Measurements from ENCODE around the gene MYRFL. TPM values are rescaled to one million over a fixed set of nuclear protein-coding genes. Genes with fewer than 3 reads are reported as not detected.
A peak's percentile ranks its signal among the peaks of the same experiment; 100 is the strongest.

The MYRFL gene
- total RNA-seq, 2 donors from 2014 or later: 0.37 to 0.45 TPM

- no peak for DNase-seq
- Histone ChIP-seq H3K4me3 (no peak overlapping the region), H3K27me3 (no peaks in the 10 kb centered on the region), H3K9ac (ENCODE audit: low read depth in 2 of 2, low read length in 2 of 2) (no peak overlapping the region), H3K4me1 (no peaks in the 10 kb centered on the region), H3K36me3 (no peaks in the 10 kb centered on the region), H3K9me3 (no peaks in the 10 kb centered on the region), H3K27ac (no peak overlapping the region)
- intact Hi-C loops (cut with DNase I): loop anchor here (10.0 kb wide), 2 partner anchors 107 to 247 kb away; partner anchors contain the start of gene CNOT2
- TF ChIP-seq CTCF (IDR thresholded peaks at IDR 0.05): no peak
Observed at GRCh38 chr12:69998011-69998410, 173.0 kb downstream of the MYRFL start.

- H3K4me1 ChIP-seq: no peaks in the 10 kb centered on the region
- no peak overlapping the region for H3K4me3 ChIP-seq
- intact Hi-C loops (cut with DNase I): loop anchor here (10.0 kb wide), 2 partner anchors 106 to 246 kb away; partner anchors contain the start of gene CNOT2
- H3K36me3 ChIP-seq: no peaks in the 10 kb centered on the region
- no peak overlapping the region for H3K9ac ChIP-seq (ENCODE audit: low read depth in 2 of 2, low read length in 2 of 2)
- no peaks in the 10 kb centered on the region for H3K27me3 ChIP-seq
- peak overlapping the region; percentile 35 for H3K27ac ChIP-seq
- no peak for DNase-seq
- no peaks in the 10 kb centered on the region for H3K9me3 ChIP-seq
- no peak for TF ChIP-seq CTCF (IDR thresholded peaks at IDR 0.05)
Observed at GRCh38 chr12:69998922-69999321, 173.9 kb downstream of the MYRFL start.

- H3K36me3 ChIP-seq: no peaks in the 10 kb centered on the region
- intact Hi-C loops (cut with DNase I): loop anchor here (10.0 kb wide), 2 partner anchors 105 to 245 kb away; partner anchors contain the start of gene CNOT2
- no peak overlapping the region for H3K4me3 ChIP-seq
- no peaks in the 10 kb centered on the region for H3K4me1 ChIP-seq
- no peaks in the 10 kb centered on the region for H3K9me3 ChIP-seq
- TF ChIP-seq CTCF (IDR thresholded peaks at IDR 0.05): no peak
- no peak for DNase-seq
- no peak overlapping the region for H3K9ac ChIP-seq (ENCODE audit: low read depth in 2 of 2, low read length in 2 of 2)
- H3K27me3 ChIP-seq: no peaks in the 10 kb centered on the region
- H3K27ac ChIP-seq: peak overlapping the region; percentile 35
Observed at GRCh38 chr12:69999561-69999960, 174.5 kb downstream of the MYRFL start.

GRCh38 chr12:70002097-70002911, 177.3 kb downstream of the MYRFL start:
- no peaks in the 10 kb centered on the region for H3K27me3 ChIP-seq
- no peak for DNase-seq
- no peak overlapping the region for H3K9ac ChIP-seq (ENCODE audit: low read depth in 2 of 2, low read length in 2 of 2)
- no peaks in the 10 kb centered on the region for H3K4me1 ChIP-seq
- no peak overlapping the region for H3K4me3 ChIP-seq
- no peaks in the 10 kb centered on the region for H3K9me3 ChIP-seq
- no peaks in the 10 kb centered on the region for H3K36me3 ChIP-seq
- no peak for TF ChIP-seq CTCF (IDR thresholded peaks at IDR 0.05)
- peak overlapping the region; percentile 44 for H3K27ac ChIP-seq
- intact Hi-C loops (cut with DNase I): no loop called here

GRCh38 chr12:70002912-70003255, 177.9 kb downstream of the MYRFL start:
- Histone ChIP-seq H3K9me3 (no peaks in the 10 kb centered on the region), H3K36me3 (no peaks in the 10 kb centered on the region), H3K27ac (peak overlapping the region; percentile 44), H3K9ac (ENCODE audit: low read depth in 2 of 2, low read length in 2 of 2) (no peak overlapping the region), H3K27me3 (no peaks in the 10 kb centered on the region), H3K4me1 (no peaks in the 10 kb centered on the region), H3K4me3 (no peak overlapping the region)
- intact Hi-C loops (cut with DNase I): no loop called here
- TF ChIP-seq CTCF (IDR thresholded peaks at IDR 0.05): no peak
- no peak for DNase-seq
